HepG2 (cell line): ENCODE measurements around the gene MED20. TPM values are rescaled to one million over a fixed set of nuclear protein-coding genes. Genes with fewer than 3 reads are reported as not detected.

Experiments used
- ATAC-seq: fragments of 200-7000 bp; cut with Tn5 transposase; 3 replicates; pipeline ENCODE4 v1.9.1; 2020; ENCODE audit warnings: mild to moderate bottlenecking, moderate library complexity
- BruUV-seq: library from RNA; stranded (reverse); fragments of 400-500 nt; replicated peaks from 2 replicates; lab custom pipeline; 2021; lab: Mats Ljungman, UMichigan
- CTCF ChIA-PET: fragments of 300-600 bp; formaldehyde crosslinking; extraction: SDS; loops from one replicate; lab custom pipeline; 2021; ENCODE audit warnings: low total read pairs, inconsistent platforms, low intra/inter-chr PET ratio; lab: Yijun Ruan, JAX
- POLR2A ChIA-PET: fragments of 350-600 bp; sonication (Branson Sonifier 250); formaldehyde crosslinking; loops from one replicate; lab custom pipeline; 2020; ENCODE audit warnings: antibody characterized with exemption, inconsistent platforms; lab: Yijun Ruan, JAX
- DNase-seq: peaks from one replicate; pipeline ENCODE4 v3.0.0-alpha.2; 2015; ENCODE audit warnings: low spot score
- FAIRE-seq: peaks from 3 replicates; lab custom pipeline; 2011; peaks lifted over from hg19 to GRCh38; lab: Jason Lieb, UNC
- H2AFZ ChIP-seq: one replicate; pipeline ENCODE4 v1.6.1; 2011; ENCODE audit warnings: low read length, inconsistent platforms
- H3K27ac ChIP-seq: fragments of 300-600 bp; 3 replicates; pipeline ENCODE4 v1.8.0; 2011; ENCODE audit warnings: mixed run types, mild to moderate bottlenecking, mixed read lengths, low read length, inconsistent platforms; ENCODE audit not compliant: insufficient read depth; ENCODE audit errors: extremely low read length
- H3K27me3 ChIP-seq, 2 experiments: fragments of 200-600 bp in 1 of 2; 2 replicates in 1 of 2; 3 replicates in 1 of 2; pipeline versions ENCODE4 v1.6.0 to v1.8.0; 2011; ENCODE audit warnings: low read length in 2 of 2, mild to moderate bottlenecking in 2 of 2, moderate library complexity in 2 of 2, inconsistent platforms in 1 of 2; ENCODE audit not compliant: insufficient read depth in 2 of 2, control insufficient read depth in 1 of 2
- H3K36me3 ChIP-seq, 2 experiments: fragments of 200-600 bp in 1 of 2; replicated peaks in 1 of 2; 2 replicates in 1 of 2; 3 replicates in 1 of 2; pipeline versions ENCODE4 v1.5.1 to v1.8.0; 2011; ENCODE audit warnings: low read length in 2 of 2, inconsistent platforms in 1 of 2; ENCODE audit not compliant: insufficient read depth in 2 of 2, control insufficient read depth in 1 of 2
- H3K4me1 ChIP-seq: 2 replicates; pipeline ENCODE4 v1.5.1; 2012; ENCODE audit warnings: low read length, inconsistent platforms; ENCODE audit not compliant: insufficient read depth
- H3K4me2 ChIP-seq: 2 replicates; pipeline ENCODE4 v1.6.0; 2011; ENCODE audit warnings: low read depth, low read length, inconsistent platforms
- H3K4me3 ChIP-seq, 3 experiments: fragments of 200-600 bp in 1 of 3; sonication (generic), shearing (Covaris generic) in 1 of 3; replicated peaks in 1 of 3; 2 replicates each; pipeline ENCODE4 v1.5.1; 2011 to 2016; ENCODE audit warnings: low read length in 3 of 3, inconsistent platforms in 2 of 3, low read depth in 2 of 3, mild to moderate bottlenecking in 2 of 3, control low read depth in 1 of 3, mixed read lengths in 1 of 3; ENCODE audit not compliant: insufficient read depth in 1 of 3
- H3K79me2 ChIP-seq: one replicate; pipeline ENCODE4 v1.6.1; 2011; ENCODE audit warnings: low read length, inconsistent platforms; ENCODE audit not compliant: insufficient read depth
- H3K9ac ChIP-seq: 2 replicates; pipeline ENCODE4 v1.6.0; 2011; ENCODE audit warnings: mild to moderate bottlenecking, low read depth, low read length, inconsistent platforms; ENCODE audit not compliant: insufficient read depth
- H3K9me3 ChIP-seq: 2 replicates; pipeline ENCODE4 v1.5.1; 2012; ENCODE audit warnings: mild to moderate bottlenecking, low read length
- H4K20me1 ChIP-seq: 2 replicates; pipeline ENCODE4 v1.6.0; 2011; ENCODE audit warnings: inconsistent platforms, mild to moderate bottlenecking, low read length, moderate library complexity; ENCODE audit not compliant: insufficient read depth
- CCDC6 ChIP-seq: sonication (generic); formaldehyde crosslinking; IDR thresholded peaks from 2 replicates; pipeline ENCODE4 v1.8.1; 2022; ENCODE audit warnings: mild to moderate bottlenecking, missing genetic modification reagents, moderate library complexity
- HES4 ChIP-seq: sonication (generic); formaldehyde crosslinking; IDR thresholded peaks from 2 replicates; pipeline ENCODE4 v1.9.0; 2021; ENCODE audit warnings: mild to moderate bottlenecking, missing genetic modification reagents, borderline replicate concordance
- NR2F1 ChIP-seq, 2 experiments: fragments of 450-650 bp in 1 of 2; formaldehyde crosslinking in 1 of 2; IDR thresholded peaks; 2 replicates each; pipeline versions ENCODE4 v1.5.0 to v1.6.1; 2016 to 2020; ENCODE audit warnings: mild to moderate bottlenecking in 1 of 2, missing compliant biosample characterization in 1 of 2, missing genetic modification reagents in 1 of 2, moderate library complexity in 1 of 2
- TARDBP ChIP-seq: sonication (generic); formaldehyde crosslinking; IDR thresholded peaks from 2 replicates; pipeline ENCODE4 v1.8.0; 2022; ENCODE audit warnings: mild to moderate bottlenecking, missing genetic modification reagents
- TBL1XR1 ChIP-seq: fragments of 150-350 bp; IDR thresholded peaks from 2 replicates; pipeline ENCODE4 v1.6.1; 2014; ENCODE audit warnings: borderline replicate concordance, low read length; ENCODE audit not compliant: partially characterized antibody
- ZNF274 ChIP-seq: sonication (generic); formaldehyde crosslinking; IDR thresholded peaks from 2 replicates; pipeline ENCODE4 v1.5.1; 2020; ENCODE audit warnings: mild to moderate bottlenecking, missing genetic modification reagents
- WGBS: methylation state at CpG from one replicate; pipeline ENCODE4 v1.1.6; 2017; ENCODE audit warnings: low lambda C conversion rate; 5-methylcytosine and 5-hydroxymethylcytosine counted together
- in situ Hi-C: cut with HindIII; loops from 2 replicates; pipeline ENCODE4 v1.10.0; 2017; ENCODE audit warnings: low pct_unique_long_range_greater_than_20kb; ENCODE audit not compliant: extremely low pct_ligation_motif_present
- intact Hi-C: fragments of 100-400 bp; cut with micrococcal nuclease; formaldehyde crosslinking; loops from one replicate; pipeline ENCODE4 v1.10.0; 2022; ENCODE audit not compliant: unreplicated experiment
- polyA plus RNA-seq, 8 experiments: library from polyadenylated mRNA; depleted of rRNA in 3 of 8; stranded (reverse) in 7 of 8; unstranded in 1 of 8; fragments of >200 nt; fragmentation: Illumina TruSeq in 4 of 8; extraction: Trizol in 4 of 8; gene quantifications; 2 replicates each; pipeline versions ENCODE4 v1.2.1 to v1.2.3, GENCODE V29; 2011 to 2016; ENCODE audit warnings: low read depth in 4 of 8, missing spikeins in 1 of 8, mixed read lengths in 1 of 8; ENCODE audit not compliant: insufficient read depth in 1 of 8
- total RNA-seq, 5 experiments: library from RNA; depleted of rRNA; stranded (reverse); fragments of >200 nt; fragmentation: Illumina TruSeq; extraction: Trizol; gene quantifications; 2 replicates each; pipeline ENCODE4 v1.2.3, GENCODE V29; 2016; ENCODE audit warnings: low read depth in 1 of 5
- TF ChIP-seq, protein P1 (sequence below): sonication (generic); formaldehyde crosslinking; IDR thresholded peaks from 2 replicates; pipeline ENCODE4 v1.4.0; 2020; ENCODE audit warnings: missing genetic modification reagents, borderline replicate concordance
- TF ChIP-seq, protein P2 (sequence below): sonication (generic); formaldehyde crosslinking; IDR thresholded peaks from 2 replicates; pipeline ENCODE4 v1.4.0; 2020; ENCODE audit warnings: missing genetic modification reagents, mild to moderate bottlenecking, borderline replicate concordance
- TF ChIP-seq, protein P3 (sequence below): sonication (generic); formaldehyde crosslinking; IDR thresholded peaks from 2 replicates; pipeline ENCODE4 v1.5.1; 2020; ENCODE audit warnings: mild to moderate bottlenecking, moderate library complexity, missing genetic modification reagents
- TF ChIP-seq, protein P4 (sequence below): sonication (generic); formaldehyde crosslinking; IDR thresholded peaks from 2 replicates; pipeline ENCODE4 v1.8.0; 2022; ENCODE audit warnings: mild to moderate bottlenecking, missing genetic modification reagents, moderate library complexity

The MED20 gene
- total and polyA plus RNA-seq, 2 of the 13 experiments (the other 11 are each of a cell fraction or from before 2014, with no cell fraction given): 28.1 to 41.1 TPM

DNA sequence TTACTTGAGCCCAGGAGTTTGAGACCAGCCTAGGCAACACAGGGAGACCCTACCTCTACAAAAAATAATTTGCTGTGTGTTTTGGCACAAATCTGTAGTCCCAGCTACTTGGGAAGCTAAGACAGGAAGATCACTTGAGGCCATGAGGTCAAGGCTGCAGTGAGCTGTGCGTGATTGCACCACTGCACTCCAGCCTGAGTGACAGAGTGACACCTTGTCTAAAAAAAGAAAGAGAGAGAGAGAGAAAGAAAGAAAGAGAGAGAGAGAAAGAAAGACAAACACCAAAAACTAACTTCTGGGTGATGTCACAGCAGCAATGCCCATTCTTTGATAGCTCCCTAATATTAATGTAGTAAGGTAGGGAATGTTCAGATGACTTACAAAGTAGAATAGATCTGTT lies 46.2 kb downstream of the MED20 start (continued):
- TF ChIP-seq, protein P1, sequence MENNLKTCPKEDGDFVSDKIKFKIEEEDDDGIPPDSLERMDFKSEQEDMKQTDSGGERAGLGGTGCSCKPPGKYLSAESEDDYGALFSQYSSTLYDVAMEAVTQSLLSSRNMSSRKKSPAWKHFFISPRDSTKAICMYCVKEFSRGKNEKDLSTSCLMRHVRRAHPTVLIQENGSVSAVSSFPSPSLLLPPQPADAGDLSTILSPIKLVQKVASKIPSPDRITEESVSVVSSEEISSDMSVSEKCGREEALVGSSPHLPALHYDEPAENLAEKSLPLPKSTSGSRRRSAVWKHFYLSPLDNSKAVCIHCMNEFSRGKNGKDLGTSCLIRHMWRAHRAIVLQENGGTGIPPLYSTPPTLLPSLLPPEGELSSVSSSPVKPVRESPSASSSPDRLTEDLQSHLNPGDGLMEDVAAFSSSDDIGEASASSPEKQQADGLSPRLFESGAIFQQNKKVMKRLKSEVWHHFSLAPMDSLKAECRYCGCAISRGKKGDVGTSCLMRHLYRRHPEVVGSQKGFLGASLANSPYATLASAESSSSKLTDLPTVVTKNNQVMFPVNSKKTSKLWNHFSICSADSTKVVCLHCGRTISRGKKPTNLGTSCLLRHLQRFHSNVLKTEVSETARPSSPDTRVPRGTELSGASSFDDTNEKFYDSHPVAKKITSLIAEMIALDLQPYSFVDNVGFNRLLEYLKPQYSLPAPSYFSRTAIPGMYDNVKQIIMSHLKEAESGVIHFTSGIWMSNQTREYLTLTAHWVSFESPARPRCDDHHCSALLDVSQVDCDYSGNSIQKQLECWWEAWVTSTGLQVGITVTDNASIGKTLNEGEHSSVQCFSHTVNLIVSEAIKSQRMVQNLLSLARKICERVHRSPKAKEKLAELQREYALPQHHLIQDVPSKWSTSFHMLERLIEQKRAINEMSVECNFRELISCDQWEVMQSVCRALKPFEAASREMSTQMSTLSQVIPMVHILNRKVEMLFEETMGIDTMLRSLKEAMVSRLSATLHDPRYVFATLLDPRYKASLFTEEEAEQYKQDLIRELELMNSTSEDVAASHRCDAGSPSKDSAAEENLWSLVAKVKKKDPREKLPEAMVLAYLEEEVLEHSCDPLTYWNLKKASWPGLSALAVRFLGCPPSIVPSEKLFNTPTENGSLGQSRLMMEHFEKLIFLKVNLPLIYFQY (CRISPR knock-in tag): no peak
- peak in 1 of 2 experiments; percentile 34; a peak in 1 of 4 replicates for TF ChIP-seq NR2F1 (CRISPR knock-in tag; IDR thresholded peaks at IDR 0.05)
- TF ChIP-seq, protein P2, sequence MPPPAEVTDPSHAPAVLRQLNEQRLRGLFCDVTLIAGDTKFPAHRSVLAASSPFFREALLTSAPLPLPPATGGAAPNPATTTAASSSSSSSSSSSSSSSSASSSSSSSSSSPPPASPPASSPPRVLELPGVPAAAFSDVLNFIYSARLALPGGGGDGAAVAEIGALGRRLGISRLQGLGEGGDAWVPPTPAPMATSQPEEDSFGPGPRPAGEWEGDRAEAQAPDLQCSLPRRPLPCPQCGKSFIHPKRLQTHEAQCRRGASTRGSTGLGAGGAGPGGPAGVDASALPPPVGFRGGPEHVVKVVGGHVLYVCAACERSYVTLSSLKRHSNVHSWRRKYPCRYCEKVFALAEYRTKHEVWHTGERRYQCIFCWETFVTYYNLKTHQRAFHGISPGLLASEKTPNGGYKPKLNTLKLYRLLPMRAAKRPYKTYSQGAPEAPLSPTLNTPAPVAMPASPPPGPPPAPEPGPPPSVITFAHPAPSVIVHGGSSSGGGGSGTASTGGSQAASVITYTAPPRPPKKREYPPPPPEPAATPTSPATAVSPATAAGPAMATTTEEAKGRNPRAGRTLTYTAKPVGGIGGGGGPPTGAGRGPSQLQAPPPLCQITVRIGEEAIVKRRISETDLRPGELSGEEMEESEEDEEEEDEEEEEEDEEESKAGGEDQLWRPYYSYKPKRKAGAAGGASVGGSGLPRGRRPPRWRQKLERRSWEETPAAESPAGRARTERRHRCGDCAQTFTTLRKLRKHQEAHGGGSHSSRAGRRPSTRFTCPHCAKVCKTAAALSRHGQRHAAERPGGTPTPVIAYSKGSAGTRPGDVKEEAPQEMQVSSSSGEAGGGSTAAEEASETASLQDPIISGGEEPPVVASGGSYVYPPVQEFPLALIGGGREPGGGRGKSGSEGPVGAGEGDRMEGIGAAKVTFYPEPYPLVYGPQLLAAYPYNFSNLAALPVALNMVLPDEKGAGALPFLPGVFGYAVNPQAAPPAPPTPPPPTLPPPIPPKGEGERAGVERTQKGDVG (CRISPR knock-in tag): no peak
- TF ChIP-seq, all 625 proteins: peak for 6

DNA sequence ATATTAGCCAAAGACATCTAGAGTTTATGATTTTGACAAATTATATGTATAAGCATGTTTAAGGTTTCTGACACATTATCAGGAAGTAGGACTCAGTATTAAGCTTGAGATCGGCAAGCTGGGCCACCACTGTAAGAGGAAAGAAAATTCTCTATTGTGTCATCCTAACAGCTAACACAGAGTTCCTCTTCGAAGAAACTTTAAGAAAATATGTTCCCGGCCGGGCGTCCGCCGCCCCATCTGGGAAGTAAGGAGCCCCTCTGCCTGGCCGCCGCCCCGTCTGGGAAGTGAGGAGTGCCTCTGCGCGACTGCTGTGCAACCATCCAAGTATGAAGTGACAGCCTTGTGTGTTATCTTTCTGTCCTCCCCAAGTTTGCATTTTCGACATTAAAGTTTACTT lies 48.8 kb downstream of the MED20 start:
- H3K4me3 ChIP-seq: no peak overlapping the region
- CTCF ChIA-PET: no interaction called here
- no TSS peak for BruUV-seq
- peaks cover 12% of the 10 kb centered on the region for H3K4me1 ChIP-seq
- FAIRE-seq: no peak
- no peak for DNase-seq
- ATAC-seq: no peak
- no peak for TF ChIP-seq TARDBP (CRISPR knock-in tag)
- TF ChIP-seq, protein P3, sequence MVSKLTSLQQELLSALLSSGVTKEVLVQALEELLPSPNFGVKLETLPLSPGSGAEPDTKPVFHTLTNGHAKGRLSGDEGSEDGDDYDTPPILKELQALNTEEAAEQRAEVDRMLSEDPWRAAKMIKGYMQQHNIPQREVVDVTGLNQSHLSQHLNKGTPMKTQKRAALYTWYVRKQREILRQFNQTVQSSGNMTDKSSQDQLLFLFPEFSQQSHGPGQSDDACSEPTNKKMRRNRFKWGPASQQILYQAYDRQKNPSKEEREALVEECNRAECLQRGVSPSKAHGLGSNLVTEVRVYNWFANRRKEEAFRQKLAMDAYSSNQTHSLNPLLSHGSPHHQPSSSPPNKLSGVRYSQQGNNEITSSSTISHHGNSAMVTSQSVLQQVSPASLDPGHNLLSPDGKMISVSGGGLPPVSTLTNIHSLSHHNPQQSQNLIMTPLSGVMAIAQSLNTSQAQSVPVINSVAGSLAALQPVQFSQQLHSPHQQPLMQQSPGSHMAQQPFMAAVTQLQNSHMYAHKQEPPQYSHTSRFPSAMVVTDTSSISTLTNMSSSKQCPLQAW (CRISPR knock-in tag): no peak
- no peak for TF ChIP-seq TBL1XR1
- TF ChIP-seq ZNF274 (CRISPR knock-in tag): no peak
- TF ChIP-seq HES4 (CRISPR knock-in tag): no peak
- TF ChIP-seq, protein P4, sequence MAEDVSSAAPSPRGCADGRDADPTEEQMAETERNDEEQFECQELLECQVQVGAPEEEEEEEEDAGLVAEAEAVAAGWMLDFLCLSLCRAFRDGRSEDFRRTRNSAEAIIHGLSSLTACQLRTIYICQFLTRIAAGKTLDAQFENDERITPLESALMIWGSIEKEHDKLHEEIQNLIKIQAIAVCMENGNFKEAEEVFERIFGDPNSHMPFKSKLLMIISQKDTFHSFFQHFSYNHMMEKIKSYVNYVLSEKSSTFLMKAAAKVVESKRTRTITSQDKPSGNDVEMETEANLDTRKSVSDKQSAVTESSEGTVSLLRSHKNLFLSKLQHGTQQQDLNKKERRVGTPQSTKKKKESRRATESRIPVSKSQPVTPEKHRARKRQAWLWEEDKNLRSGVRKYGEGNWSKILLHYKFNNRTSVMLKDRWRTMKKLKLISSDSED (CRISPR knock-in tag): no peak
- no peak for TF ChIP-seq CCDC6 (CRISPR knock-in tag)
- H3K79me2 ChIP-seq: no peaks in the 10 kb centered on the region
- WGBS: 95% methylated on average over 13 of the region's 13 CpGs
- POLR2A ChIA-PET: no interaction called here
- no peak overlapping the region for H3K27ac ChIP-seq
- H3K9ac ChIP-seq: no peak overlapping the region
- no peaks in the 10 kb centered on the region for H4K20me1 ChIP-seq
- intact Hi-C loops: no loop called here
- H2AFZ ChIP-seq: no peak overlapping the region
- in situ Hi-C loops: no loop called here
- no peaks in the 10 kb centered on the region for H3K36me3 ChIP-seq
- no peaks in the 10 kb centered on the region for H3K27me3 ChIP-seq
- H3K4me2 ChIP-seq: no peak overlapping the region
- no peaks in the 10 kb centered on the region for H3K9me3 ChIP-seq
